HepG2 (cell line): Measurements from ENCODE around the gene PRMT7. TPM values are rescaled to one million over a fixed set of nuclear protein-coding genes. Genes with fewer than 3 reads are reported as not detected.

Source experiments
- ARID3A ChIP-seq: IDR thresholded peaks from 2 replicates; pipeline ENCODE4 v1.6.1; 2012; ENCODE audit warnings: low read depth, low read length, improper control_type of control experiment
- HDAC2 ChIP-seq: sonication (generic); formaldehyde crosslinking; IDR thresholded peaks from 2 replicates; pipeline ENCODE4 v1.4.0; 2020; ENCODE audit warnings: missing genetic modification reagents
- HIVEP1 ChIP-seq: sonication (generic); formaldehyde crosslinking; IDR thresholded peaks from 2 replicates; pipeline ENCODE4 v1.4.0; 2020; ENCODE audit warnings: mild to moderate bottlenecking, missing genetic modification reagents
- PHB2 ChIP-seq: fragments of 450-650 bp; IDR thresholded peaks from 2 replicates; pipeline ENCODE4 v1.6.1; 2018; ENCODE audit not compliant: partially characterized antibody
- RNF2 ChIP-seq: fragments of 450-650 bp; conservative IDR thresholded peaks from 2 replicates; pipeline ENCODE4 v1.6.1; 2016; ENCODE audit warnings: low read depth
- STAG1 ChIP-seq: sonication (generic); formaldehyde crosslinking; IDR thresholded peaks from 2 replicates; pipeline ENCODE4 v1.4.0; 2020; ENCODE audit warnings: missing genetic modification reagents
- ZNF17 ChIP-seq: sonication (generic); formaldehyde crosslinking; IDR thresholded peaks from 2 replicates; pipeline ENCODE4 v1.5.0; 2020; ENCODE audit warnings: mild to moderate bottlenecking, missing genetic modification reagents
- ZNF232 ChIP-seq: sonication (generic); formaldehyde crosslinking; IDR thresholded peaks from 2 replicates; pipeline ENCODE4 v1.4.0; 2020; ENCODE audit warnings: missing genetic modification reagents, borderline replicate concordance
- ZNF296 ChIP-seq: sonication (generic); formaldehyde crosslinking; conservative IDR thresholded peaks from 2 replicates; pipeline ENCODE4 v1.5.0; 2020; ENCODE audit warnings: mild to moderate bottlenecking, missing genetic modification reagents
- ZNF382 ChIP-seq: sonication (generic); formaldehyde crosslinking; IDR thresholded peaks from 2 replicates; pipeline ENCODE4 v1.5.0; 2020; ENCODE audit warnings: missing genetic modification reagents, mild to moderate bottlenecking, borderline replicate concordance
- ZNF512B ChIP-seq: sonication (generic); formaldehyde crosslinking; IDR thresholded peaks from 2 replicates; pipeline ENCODE4 v1.5.1; 2020; ENCODE audit warnings: missing genetic modification reagents, mild to moderate bottlenecking, borderline replicate concordance
- ZNF577 ChIP-seq: sonication (generic); formaldehyde crosslinking; IDR thresholded peaks from 2 replicates; pipeline ENCODE4 v1.4.0; 2020; ENCODE audit warnings: mild to moderate bottlenecking, low read depth, missing genetic modification reagents, borderline replicate concordance
- ZNF709 ChIP-seq: sonication (generic); formaldehyde crosslinking; IDR thresholded peaks from 2 replicates; pipeline ENCODE4 v1.5.0; 2020; ENCODE audit warnings: mild to moderate bottlenecking, missing genetic modification reagents
- polyA plus RNA-seq, 8 experiments: library from polyadenylated mRNA; depleted of rRNA in 3 of 8; stranded (reverse) in 7 of 8; unstranded in 1 of 8; fragments of >200 nt; fragmentation: Illumina TruSeq in 4 of 8; extraction: Trizol in 4 of 8; gene quantifications; 2 replicates each; pipeline versions ENCODE4 v1.2.1 to v1.2.3, GENCODE V29; 2011 to 2016; ENCODE audit warnings: low read depth in 4 of 8, missing spikeins in 1 of 8, mixed read lengths in 1 of 8; ENCODE audit not compliant: insufficient read depth in 1 of 8
- total RNA-seq, 5 experiments: library from RNA; depleted of rRNA; stranded (reverse); fragments of >200 nt; fragmentation: Illumina TruSeq; extraction: Trizol; gene quantifications; 2 replicates each; pipeline ENCODE4 v1.2.3, GENCODE V29; 2016; ENCODE audit warnings: low read depth in 1 of 5
- TF ChIP-seq, protein P1 (sequence below): sonication (generic); formaldehyde crosslinking; IDR thresholded peaks from 2 replicates; pipeline ENCODE4 v1.8.1; 2022; ENCODE audit warnings: low read depth, mild to moderate bottlenecking, missing genetic modification reagents
- TF ChIP-seq, protein P2 (sequence below): sonication (generic); formaldehyde crosslinking; IDR thresholded peaks from 2 replicates; pipeline ENCODE4 v1.4.0; 2020; ENCODE audit warnings: missing genetic modification reagents, borderline replicate concordance
- TF ChIP-seq, protein P3 (sequence below): fragments of 450-650 bp; IDR thresholded peaks from 2 replicates; pipeline ENCODE4 v1.6.1; 2017
- TF ChIP-seq, protein P4 (sequence below): sonication (generic); formaldehyde crosslinking; IDR thresholded peaks from 2 replicates; pipeline ENCODE4 v1.4.0; 2020; ENCODE audit warnings: missing genetic modification reagents, low read depth, mild to moderate bottlenecking, borderline replicate concordance

PRMT7 gene
- total and polyA plus RNA-seq, 2 of the 13 experiments (the other 11 are each of a cell fraction or from before 2014, with no cell fraction given): 47.5 to 55.0 TPM

- TF ChIP-seq, protein P1, sequence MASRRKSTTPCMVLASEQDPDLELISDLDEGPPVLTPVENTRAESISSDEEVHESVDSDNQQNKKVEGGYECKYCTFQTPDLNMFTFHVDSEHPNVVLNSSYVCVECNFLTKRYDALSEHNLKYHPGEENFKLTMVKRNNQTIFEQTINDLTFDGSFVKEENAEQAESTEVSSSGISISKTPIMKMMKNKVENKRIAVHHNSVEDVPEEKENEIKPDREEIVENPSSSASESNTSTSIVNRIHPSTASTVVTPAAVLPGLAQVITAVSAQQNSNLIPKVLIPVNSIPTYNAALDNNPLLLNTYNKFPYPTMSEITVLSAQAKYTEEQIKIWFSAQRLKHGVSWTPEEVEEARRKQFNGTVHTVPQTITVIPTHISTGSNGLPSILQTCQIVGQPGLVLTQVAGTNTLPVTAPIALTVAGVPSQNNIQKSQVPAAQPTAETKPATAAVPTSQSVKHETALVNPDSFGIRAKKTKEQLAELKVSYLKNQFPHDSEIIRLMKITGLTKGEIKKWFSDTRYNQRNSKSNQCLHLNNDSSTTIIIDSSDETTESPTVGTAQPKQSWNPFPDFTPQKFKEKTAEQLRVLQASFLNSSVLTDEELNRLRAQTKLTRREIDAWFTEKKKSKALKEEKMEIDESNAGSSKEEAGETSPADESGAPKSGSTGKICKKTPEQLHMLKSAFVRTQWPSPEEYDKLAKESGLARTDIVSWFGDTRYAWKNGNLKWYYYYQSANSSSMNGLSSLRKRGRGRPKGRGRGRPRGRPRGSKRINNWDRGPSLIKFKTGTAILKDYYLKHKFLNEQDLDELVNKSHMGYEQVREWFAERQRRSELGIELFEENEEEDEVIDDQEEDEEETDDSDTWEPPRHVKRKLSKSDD (CRISPR knock-in tag): no peak
- TF ChIP-seq STAG1 (CRISPR knock-in tag) (no peak; the same call in 1 of the 2 replicates), ZNF577 (CRISPR knock-in tag) (no peak), PHB2 (no peak), HDAC2 (CRISPR knock-in tag) (peak; percentile 98), ZNF382 (CRISPR knock-in tag) (no peak), ZNF17 (CRISPR knock-in tag) (no peak), ZNF232 (no peak; the same call in 1 of the 2 replicates), ZNF296 (CRISPR knock-in tag) (no peak), ARID3A (peak; percentile 90), ZNF709 (no peak), ZNF512B (CRISPR knock-in tag) (no peak; the same call in 1 of the 2 replicates), HIVEP1 (CRISPR knock-in tag) (no peak), RNF2 (no peak)
- TF ChIP-seq, protein P2, sequence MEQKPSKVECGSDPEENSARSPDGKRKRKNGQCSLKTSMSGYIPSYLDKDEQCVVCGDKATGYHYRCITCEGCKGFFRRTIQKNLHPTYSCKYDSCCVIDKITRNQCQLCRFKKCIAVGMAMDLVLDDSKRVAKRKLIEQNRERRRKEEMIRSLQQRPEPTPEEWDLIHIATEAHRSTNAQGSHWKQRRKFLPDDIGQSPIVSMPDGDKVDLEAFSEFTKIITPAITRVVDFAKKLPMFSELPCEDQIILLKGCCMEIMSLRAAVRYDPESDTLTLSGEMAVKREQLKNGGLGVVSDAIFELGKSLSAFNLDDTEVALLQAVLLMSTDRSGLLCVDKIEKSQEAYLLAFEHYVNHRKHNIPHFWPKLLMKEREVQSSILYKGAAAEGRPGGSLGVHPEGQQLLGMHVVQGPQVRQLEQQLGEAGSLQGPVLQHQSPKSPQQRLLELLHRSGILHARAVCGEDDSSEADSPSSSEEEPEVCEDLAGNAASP (CRISPR knock-in tag): peak; percentile 84; the same call in 1 of the 2 replicates
- TF ChIP-seq, protein P3, sequence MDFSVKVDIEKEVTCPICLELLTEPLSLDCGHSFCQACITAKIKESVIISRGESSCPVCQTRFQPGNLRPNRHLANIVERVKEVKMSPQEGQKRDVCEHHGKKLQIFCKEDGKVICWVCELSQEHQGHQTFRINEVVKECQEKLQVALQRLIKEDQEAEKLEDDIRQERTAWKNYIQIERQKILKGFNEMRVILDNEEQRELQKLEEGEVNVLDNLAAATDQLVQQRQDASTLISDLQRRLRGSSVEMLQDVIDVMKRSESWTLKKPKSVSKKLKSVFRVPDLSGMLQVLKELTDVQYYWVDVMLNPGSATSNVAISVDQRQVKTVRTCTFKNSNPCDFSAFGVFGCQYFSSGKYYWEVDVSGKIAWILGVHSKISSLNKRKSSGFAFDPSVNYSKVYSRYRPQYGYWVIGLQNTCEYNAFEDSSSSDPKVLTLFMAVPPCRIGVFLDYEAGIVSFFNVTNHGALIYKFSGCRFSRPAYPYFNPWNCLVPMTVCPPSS: no peak
- TF ChIP-seq, protein P4, sequence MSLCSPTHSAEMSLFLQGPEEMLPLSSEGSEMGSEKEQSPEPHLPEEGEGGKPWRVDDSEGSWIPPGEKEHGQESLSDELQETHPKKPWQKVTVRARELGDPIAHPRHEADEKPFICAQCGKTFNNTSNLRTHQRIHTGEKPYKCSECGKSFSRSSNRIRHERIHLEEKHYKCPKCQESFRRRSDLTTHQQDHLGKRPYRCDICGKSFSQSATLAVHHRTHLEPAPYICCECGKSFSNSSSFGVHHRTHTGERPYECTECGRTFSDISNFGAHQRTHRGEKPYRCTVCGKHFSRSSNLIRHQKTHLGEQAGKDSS (CRISPR knock-in tag): no peak
Observed at GRCh38 chr16:68265078-68265920, 45.5 kb upstream of the PRMT7 start (continued).
